SK-N-SH treated with all-trans-retinoic acid at 6 μM for 48 hours (cell line): ENCODE data around the gene MFRP.

Source experiments
- ATAC-seq: fragments of 200-7000 bp; cut with Tn5 transposase; 3 replicates; pipeline ENCODE4 v1.9.1; 2020; ENCODE audit warnings: mild to moderate bottlenecking, moderate library complexity
- BACH2 ChIP-seq: fragments of 250-450 bp; sonication (Bioruptor Pico); IDR thresholded peaks from 2 replicates; pipeline ENCODE4 v1.9.0; 2021; ENCODE audit warnings: mild to moderate bottlenecking, borderline replicate concordance
- CREB5 ChIP-seq: fragments of 250-450 bp; sonication (Bioruptor Pico); IDR thresholded peaks from 2 replicates; pipeline ENCODE4 v1.5.1; 2020; ENCODE audit warnings: low read depth, mild to moderate bottlenecking, moderate library complexity
- CSDC2 ChIP-seq: fragments of 250-450 bp; sonication (Bioruptor Pico); IDR thresholded peaks from 2 replicates; pipeline ENCODE4 v1.5.0; 2020; ENCODE audit warnings: mild to moderate bottlenecking, moderate library complexity
- CSRNP3 ChIP-seq: fragments of 250-450 bp; sonication (Bioruptor Pico); IDR thresholded peaks from 2 replicates; pipeline ENCODE4 v1.5.1; 2021; ENCODE audit warnings: mild to moderate bottlenecking, moderate library complexity
- ESRRG ChIP-seq: fragments of 250-450 bp; sonication (Bioruptor Pico); IDR thresholded peaks from 2 replicates; pipeline ENCODE4 v1.6.1; 2021; ENCODE audit warnings: mild to moderate bottlenecking
- GLIS3 ChIP-seq: fragments of 250-450 bp; sonication (Bioruptor Pico); IDR thresholded peaks from 2 replicates; pipeline ENCODE4 v1.5.0; 2020; ENCODE audit warnings: mild to moderate bottlenecking, moderate library complexity
- ISL1 ChIP-seq: fragments of 250-450 bp; sonication (Bioruptor Pico); IDR thresholded peaks from 2 replicates; pipeline ENCODE4 v2.1.2; 2022; ENCODE audit warnings: mild to moderate bottlenecking, moderate library complexity
- OSR1 ChIP-seq: fragments of 250-450 bp; sonication (Bioruptor Pico); IDR thresholded peaks from 2 replicates; pipeline ENCODE4 v1.8.0; 2022; ENCODE audit warnings: moderate library complexity, mild to moderate bottlenecking, inconsistent platforms
- PATZ1 ChIP-seq: fragments of 250-450 bp; sonication (Bioruptor Pico); IDR thresholded peaks from 2 replicates; pipeline ENCODE4 v1.8.0; 2020; ENCODE audit warnings: mild to moderate bottlenecking, moderate library complexity, borderline replicate concordance
- POU6F1 ChIP-seq: fragments of 250-450 bp; sonication (Bioruptor Pico); IDR thresholded peaks from 2 replicates; pipeline ENCODE4 v1.8.0; 2021; ENCODE audit warnings: low read depth, mild to moderate bottlenecking, moderate library complexity, borderline replicate concordance
- PPARA ChIP-seq: fragments of 250-450 bp; sonication (Bioruptor Pico); IDR thresholded peaks from 2 replicates; pipeline ENCODE4 v1.5.0; 2020; ENCODE audit warnings: mild to moderate bottlenecking, borderline replicate concordance
- RARB ChIP-seq: fragments of 250-450 bp; sonication (Bioruptor Pico); IDR thresholded peaks from 2 replicates; pipeline ENCODE4 v1.8.0; 2021; ENCODE audit warnings: mild to moderate bottlenecking, moderate library complexity
- SNAI2 ChIP-seq: fragments of 250-450 bp; sonication (Bioruptor Pico); IDR thresholded peaks from 2 replicates; pipeline ENCODE4 v1.5.0; 2020; ENCODE audit warnings: mild to moderate bottlenecking, moderate library complexity
- TCF4 ChIP-seq: fragments of 250-450 bp; sonication (Bioruptor Pico); IDR thresholded peaks from 2 replicates; pipeline ENCODE4 v1.8.0; 2021; ENCODE audit warnings: mild to moderate bottlenecking, moderate library complexity, borderline replicate concordance
- TOX ChIP-seq: fragments of 250-450 bp; sonication (Bioruptor Pico); IDR thresholded peaks from 2 replicates; pipeline ENCODE4 v1.8.0; 2021; ENCODE audit warnings: mild to moderate bottlenecking, moderate library complexity, borderline replicate concordance
- TSHZ2 ChIP-seq: fragments of 250-450 bp; sonication (Bioruptor Pico); IDR thresholded peaks from 2 replicates; pipeline ENCODE4 v1.5.0; 2020; ENCODE audit warnings: mild to moderate bottlenecking, moderate library complexity
- ZFP3 ChIP-seq: fragments of 250-450 bp; sonication (Bioruptor Pico); IDR thresholded peaks from 2 replicates; pipeline ENCODE4 v1.5.0; 2020; ENCODE audit warnings: mild to moderate bottlenecking, moderate library complexity
- ZFP30 ChIP-seq: fragments of 450-650 bp; formaldehyde crosslinking; IDR thresholded peaks from 2 replicates; pipeline ENCODE4 v1.5.0; 2022; ENCODE audit warnings: mild to moderate bottlenecking, moderate library complexity
- ZNF565 ChIP-seq: fragments of 450-650 bp; formaldehyde crosslinking; conservative IDR thresholded peaks from 2 replicates; pipeline ENCODE4 v1.5.0; 2020; ENCODE audit warnings: low read depth, mild to moderate bottlenecking, moderate library complexity
- ZNF70 ChIP-seq: fragments of 450-650 bp; formaldehyde crosslinking; IDR thresholded peaks from 2 replicates; pipeline ENCODE4 v1.5.0; 2020; ENCODE audit warnings: mild to moderate bottlenecking, moderate library complexity
- ZNF8 ChIP-seq: fragments of 450-650 bp; formaldehyde crosslinking; IDR thresholded peaks from 2 replicates; pipeline ENCODE4 v1.5.0; 2020; ENCODE audit warnings: mild to moderate bottlenecking, moderate library complexity

The MFRP gene

GRCh38 chr11:119337581-119338317, 8.8 kb downstream of the MFRP start:
- TF ChIP-seq RARB (CRISPR knock-in tag) (no peak), GLIS3 (no peak), PPARA (no peak), OSR1 (CRISPR knock-in tag) (no peak), BACH2 (CRISPR knock-in tag) (no peak), TCF4 (CRISPR knock-in tag) (no peak), SNAI2 (CRISPR knock-in tag) (no peak), TSHZ2 (CRISPR knock-in tag) (no peak), ZNF70 (no peak), CSRNP3 (CRISPR knock-in tag) (no peak), ZNF565 (no peak), TOX (CRISPR knock-in tag) (no peak), ZFP30 (CRISPR knock-in tag) (no peak), CSDC2 (no peak), ISL1 (CRISPR knock-in tag) (no peak), CREB5 (no peak), ZFP3 (CRISPR knock-in tag) (no peak), POU6F1 (CRISPR knock-in tag) (no peak), ZNF8 (CRISPR knock-in tag) (no peak)
- ATAC-seq, result peak; percentile 24

- TF ChIP-seq CSRNP3 (CRISPR knock-in tag) (no peak), TOX (CRISPR knock-in tag) (no peak), OSR1 (CRISPR knock-in tag) (no peak), TSHZ2 (CRISPR knock-in tag) (no peak), RARB (CRISPR knock-in tag) (no peak), BACH2 (CRISPR knock-in tag) (no peak), ISL1 (CRISPR knock-in tag) (no peak), PATZ1 (CRISPR knock-in tag) (no peak), ZFP30 (CRISPR knock-in tag) (no peak), ESRRG (CRISPR knock-in tag) (no peak)
- ATAC-seq, result no peak
Measured at GRCh38 chr11:119336744-119337469, 9.6 kb downstream of the MFRP start.
